ENCODE results near the gene CCDC175.

The CCDC175 gene

DNA sequence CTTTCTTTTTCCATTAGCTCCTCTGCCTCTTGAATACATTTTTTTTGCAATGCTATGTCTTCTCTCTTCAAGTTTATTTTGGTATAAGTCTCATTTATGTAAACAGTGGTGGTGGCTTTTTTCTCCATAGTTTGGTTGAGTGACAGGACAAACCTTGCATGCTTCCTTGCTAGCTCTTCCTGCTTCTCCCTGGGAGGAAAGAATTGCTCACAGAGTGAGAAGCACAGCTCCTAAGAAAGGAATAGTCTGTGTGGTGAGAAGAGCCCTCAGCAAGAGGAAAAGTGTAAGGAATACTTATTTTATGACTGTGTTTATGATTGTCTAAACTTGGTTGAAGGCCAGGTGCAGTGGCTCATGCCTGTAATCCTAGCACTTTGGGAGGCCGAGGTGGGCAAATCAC, 11.5 kb downstream of the CCDC175 start:
- Histone ChIP-seq H3K27me3 (replicated peaks; ENCODE audit: insufficient read depth, low read length) (no peaks in the 10 kb centered on the region), H3F3A (ENCODE audit: insufficient read depth, low read length) (no peaks in the 10 kb centered on the region), H3K36me3 (replicated peaks; ENCODE audit: insufficient read depth, low read length) (no peaks in the 10 kb centered on the region), H3K9me3 (replicated peaks; ENCODE audit: insufficient read depth, low read length) (no peaks in the 10 kb centered on the region), H4K20me1 (ENCODE audit: insufficient read depth, low read length) (no peaks in the 10 kb centered on the region), H3K4me2 (ENCODE audit: low read depth, low read length) (no peak overlapping the region), H3K9me2 (replicated peaks; ENCODE audit: insufficient read depth, low read length) (no peaks in the 10 kb centered on the region), H3K79me2 (ENCODE audit: low read length) (no peaks in the 10 kb centered on the region), H3K4me1 (ENCODE audit: low read length) (no peaks in the 10 kb centered on the region), H3K9ac (ENCODE audit: low read length) (no peak overlapping the region), H3K27ac (ENCODE audit: low read length) (no peak overlapping the region), H2AFZ (ENCODE audit: low read length) (no peak overlapping the region), H3K4me3 (ENCODE audit: low read length) (no peak overlapping the region)
- TF ChIP-seq, protein P1, sequence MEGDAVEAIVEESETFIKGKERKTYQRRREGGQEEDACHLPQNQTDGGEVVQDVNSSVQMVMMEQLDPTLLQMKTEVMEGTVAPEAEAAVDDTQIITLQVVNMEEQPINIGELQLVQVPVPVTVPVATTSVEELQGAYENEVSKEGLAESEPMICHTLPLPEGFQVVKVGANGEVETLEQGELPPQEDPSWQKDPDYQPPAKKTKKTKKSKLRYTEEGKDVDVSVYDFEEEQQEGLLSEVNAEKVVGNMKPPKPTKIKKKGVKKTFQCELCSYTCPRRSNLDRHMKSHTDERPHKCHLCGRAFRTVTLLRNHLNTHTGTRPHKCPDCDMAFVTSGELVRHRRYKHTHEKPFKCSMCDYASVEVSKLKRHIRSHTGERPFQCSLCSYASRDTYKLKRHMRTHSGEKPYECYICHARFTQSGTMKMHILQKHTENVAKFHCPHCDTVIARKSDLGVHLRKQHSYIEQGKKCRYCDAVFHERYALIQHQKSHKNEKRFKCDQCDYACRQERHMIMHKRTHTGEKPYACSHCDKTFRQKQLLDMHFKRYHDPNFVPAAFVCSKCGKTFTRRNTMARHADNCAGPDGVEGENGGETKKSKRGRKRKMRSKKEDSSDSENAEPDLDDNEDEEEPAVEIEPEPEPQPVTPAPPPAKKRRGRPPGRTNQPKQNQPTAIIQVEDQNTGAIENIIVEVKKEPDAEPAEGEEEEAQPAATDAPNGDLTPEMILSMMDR (IDR thresholded peaks at IDR 0.05; ENCODE audit: low read length) = no peak
- no peak for TF ChIP-seq EZH2 (optimal IDR thresholded peaks at IDR 0.05; ENCODE audit: low read depth, low read length)
- TF ChIP-seq EZH2phosphoT487 (IDR thresholded peaks at IDR 0.05; ENCODE audit: low read length) = no peak
- DNase-seq = no peak

DNA sequence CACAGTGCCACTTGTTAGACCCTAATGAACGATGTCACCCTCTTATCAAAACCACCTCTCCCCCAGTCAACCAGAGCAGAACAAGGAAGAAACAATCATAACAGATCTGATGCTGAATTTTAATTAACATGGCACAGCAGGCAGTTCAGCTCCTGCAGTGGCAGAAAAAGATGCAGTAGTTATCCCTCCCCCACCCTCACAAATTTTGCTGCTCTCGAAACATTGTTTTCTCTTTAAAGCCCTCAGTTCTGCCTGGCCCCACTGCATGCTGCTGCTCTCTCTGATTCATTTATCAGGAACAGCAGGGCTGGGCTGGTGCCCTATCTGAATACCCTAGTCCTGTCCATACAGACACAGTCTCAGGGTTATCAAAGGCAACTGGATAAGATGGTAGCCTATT, 12.2 kb downstream of the CCDC175 start:
- no peak overlapping the region for H2AFZ ChIP-seq (ENCODE audit: low read length)
- H3K27me3 ChIP-seq (replicated peaks; ENCODE audit: insufficient read depth, low read length) = no peaks in the 10 kb centered on the region
- H3K4me3 ChIP-seq (ENCODE audit: low read length) = no peak overlapping the region
- H3K27ac ChIP-seq (ENCODE audit: low read length) = no peak overlapping the region
- no peaks in the 10 kb centered on the region for H3F3A ChIP-seq (ENCODE audit: insufficient read depth, low read length)
- no peak overlapping the region for H3K9ac ChIP-seq (ENCODE audit: low read length)
- no peaks in the 10 kb centered on the region for H3K9me3 ChIP-seq (replicated peaks; ENCODE audit: insufficient read depth, low read length)
- DNase-seq = no peak
- H4K20me1 ChIP-seq (ENCODE audit: insufficient read depth, low read length) = no peaks in the 10 kb centered on the region
- H3K9me2 ChIP-seq (replicated peaks; ENCODE audit: insufficient read depth, low read length) = no peaks in the 10 kb centered on the region
- no peaks in the 10 kb centered on the region for H3K79me2 ChIP-seq (ENCODE audit: low read length)
- H3K36me3 ChIP-seq (replicated peaks; ENCODE audit: insufficient read depth, low read length) = no peaks in the 10 kb centered on the region
- H3K4me1 ChIP-seq (ENCODE audit: low read length) = no peaks in the 10 kb centered on the region
- TF ChIP-seq EZH2 (optimal IDR thresholded peaks at IDR 0.05; ENCODE audit: low read depth, low read length) (no peak), EZH2phosphoT487 (IDR thresholded peaks at IDR 0.05; ENCODE audit: low read length) (no peak)
- TF ChIP-seq, protein P1 (IDR thresholded peaks at IDR 0.05; ENCODE audit: low read length) = no peak
- H3K4me2 ChIP-seq (ENCODE audit: low read depth, low read length) = no peak overlapping the region

DNA sequence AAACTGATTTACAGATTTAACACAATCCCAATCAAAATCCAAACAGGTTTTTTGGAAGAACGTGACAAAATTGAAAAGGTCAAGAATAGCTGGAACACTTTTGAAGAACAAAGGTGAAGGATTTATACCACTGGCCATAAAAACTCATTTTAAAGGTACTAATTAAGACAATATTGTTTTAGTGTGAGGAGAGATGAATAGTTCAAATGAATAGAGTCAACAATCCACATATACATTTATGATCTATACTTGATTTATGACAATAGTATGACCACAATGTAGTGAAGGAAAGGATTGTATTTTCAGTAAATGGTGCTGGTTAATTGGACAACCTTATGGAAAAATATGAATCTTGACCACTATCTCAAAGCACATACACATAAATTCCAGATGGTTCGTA, 29.3 kb downstream of the CCDC175 start:
- DNase-seq = no peak
- H3K27ac ChIP-seq (ENCODE audit: low read length) = no peak overlapping the region
- H4K20me1 ChIP-seq (ENCODE audit: insufficient read depth, low read length) = no peaks in the 10 kb centered on the region
- H3K4me3 ChIP-seq (ENCODE audit: low read length) = no peak overlapping the region
- no peaks in the 10 kb centered on the region for H3K79me2 ChIP-seq (ENCODE audit: low read length)
- no peak overlapping the region for H2AFZ ChIP-seq (ENCODE audit: low read length)
- H3K9ac ChIP-seq (ENCODE audit: low read length) = no peak overlapping the region
- no peaks in the 10 kb centered on the region for H3K27me3 ChIP-seq (replicated peaks; ENCODE audit: insufficient read depth, low read length)
- no peaks in the 10 kb centered on the region for H3K9me2 ChIP-seq (replicated peaks; ENCODE audit: insufficient read depth, low read length)
- no peaks in the 10 kb centered on the region for H3F3A ChIP-seq (ENCODE audit: insufficient read depth, low read length)
- no peaks in the 10 kb centered on the region for H3K4me1 ChIP-seq (ENCODE audit: low read length)
- H3K9me3 ChIP-seq (replicated peaks; ENCODE audit: insufficient read depth, low read length) = no peaks in the 10 kb centered on the region
- TF ChIP-seq EZH2phosphoT487 (IDR thresholded peaks at IDR 0.05; ENCODE audit: low read length) (no peak), EZH2 (optimal IDR thresholded peaks at IDR 0.05; ENCODE audit: low read depth, low read length) (no peak)
- TF ChIP-seq, protein P1 (IDR thresholded peaks at IDR 0.05; ENCODE audit: low read length) = no peak
- H3K36me3 ChIP-seq (replicated peaks; ENCODE audit: insufficient read depth, low read length) = no peaks in the 10 kb centered on the region
- H3K4me2 ChIP-seq (ENCODE audit: low read depth, low read length) = no peak overlapping the region
